ENCODE results near the gene MAGI1. TPM values are rescaled to one million over a fixed set of nuclear protein-coding genes. Genes with fewer than 3 reads are reported as not detected.

The MAGI1 gene
- total RNA-seq, 2 donors from 2014 or later = 38.6 to 45.1 TPM

DNA sequence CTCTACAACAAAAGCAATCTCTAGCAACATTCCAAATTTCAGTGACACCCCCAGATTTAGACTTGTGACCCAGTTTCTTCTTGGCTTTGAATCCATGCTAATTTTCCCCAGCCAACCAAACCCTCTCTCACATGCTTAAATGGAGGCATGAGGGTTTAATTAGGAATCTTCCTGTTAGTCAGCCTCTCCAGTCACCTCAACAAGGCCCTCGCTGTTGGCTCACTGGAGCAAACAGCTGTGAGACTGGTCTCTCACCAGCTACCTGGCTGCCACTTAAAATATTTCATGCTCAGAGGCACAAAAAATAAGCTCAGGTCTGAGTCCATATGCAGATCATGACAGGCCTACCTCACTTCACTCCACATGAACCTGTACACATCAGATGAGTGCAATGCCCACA lies 720.5 kb downstream of the MAGI1 start:
- H3K27me3 Mint-ChIP-seq (ENCODE audit: insufficient read depth) = no peaks in the 10 kb centered on the region
- 83% methylated on average over 1 of the region's 1 CpG; no CpG with 5 or more reads in 1 of the 2 experiments for WGBS, 2 experiments (ENCODE audit: insufficient coverage in 1 of 2, insufficient read length in 1 of 2)
- TF ChIP-seq, protein P1, sequence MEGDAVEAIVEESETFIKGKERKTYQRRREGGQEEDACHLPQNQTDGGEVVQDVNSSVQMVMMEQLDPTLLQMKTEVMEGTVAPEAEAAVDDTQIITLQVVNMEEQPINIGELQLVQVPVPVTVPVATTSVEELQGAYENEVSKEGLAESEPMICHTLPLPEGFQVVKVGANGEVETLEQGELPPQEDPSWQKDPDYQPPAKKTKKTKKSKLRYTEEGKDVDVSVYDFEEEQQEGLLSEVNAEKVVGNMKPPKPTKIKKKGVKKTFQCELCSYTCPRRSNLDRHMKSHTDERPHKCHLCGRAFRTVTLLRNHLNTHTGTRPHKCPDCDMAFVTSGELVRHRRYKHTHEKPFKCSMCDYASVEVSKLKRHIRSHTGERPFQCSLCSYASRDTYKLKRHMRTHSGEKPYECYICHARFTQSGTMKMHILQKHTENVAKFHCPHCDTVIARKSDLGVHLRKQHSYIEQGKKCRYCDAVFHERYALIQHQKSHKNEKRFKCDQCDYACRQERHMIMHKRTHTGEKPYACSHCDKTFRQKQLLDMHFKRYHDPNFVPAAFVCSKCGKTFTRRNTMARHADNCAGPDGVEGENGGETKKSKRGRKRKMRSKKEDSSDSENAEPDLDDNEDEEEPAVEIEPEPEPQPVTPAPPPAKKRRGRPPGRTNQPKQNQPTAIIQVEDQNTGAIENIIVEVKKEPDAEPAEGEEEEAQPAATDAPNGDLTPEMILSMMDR (conservative IDR thresholded peaks at IDR 0.05) = no peak
- Histone ChIP-seq H3K4me1 (ENCODE audit: control insufficient read depth, insufficient read depth, low read length) (no peaks in the 10 kb centered on the region), H3K9ac (ENCODE audit: extremely low read depth, low read length, poor library complexity, severe bottlenecking) (no peak overlapping the region), H3K4me3 (ENCODE audit: low read length) (no peak overlapping the region), H3K27me3 (ENCODE audit: control insufficient read depth, insufficient read depth, low read length, poor library complexity, severe bottlenecking) (no peaks in the 10 kb centered on the region), H3K36me3 (ENCODE audit: control insufficient read depth, insufficient read depth, low read length) (no peaks in the 10 kb centered on the region), H3K9me3 (ENCODE audit: control insufficient read depth, low read length) (peaks cover 18% of the 10 kb centered on the region), H3K27ac (ENCODE audit: low read depth, low read length) (no peak overlapping the region)
- peaks cover 18% of the 10 kb centered on the region for H3K9me3 Mint-ChIP-seq
- H3K36me3 Mint-ChIP-seq (ENCODE audit: low read depth) = no peaks in the 10 kb centered on the region
- no peak for DNase-seq
- H3K27ac Mint-ChIP-seq = no peak overlapping the region
- no peak overlapping the region for H3K4me3 Mint-ChIP-seq
- H3K4me1 Mint-ChIP-seq = no peaks in the 10 kb centered on the region

DNA sequence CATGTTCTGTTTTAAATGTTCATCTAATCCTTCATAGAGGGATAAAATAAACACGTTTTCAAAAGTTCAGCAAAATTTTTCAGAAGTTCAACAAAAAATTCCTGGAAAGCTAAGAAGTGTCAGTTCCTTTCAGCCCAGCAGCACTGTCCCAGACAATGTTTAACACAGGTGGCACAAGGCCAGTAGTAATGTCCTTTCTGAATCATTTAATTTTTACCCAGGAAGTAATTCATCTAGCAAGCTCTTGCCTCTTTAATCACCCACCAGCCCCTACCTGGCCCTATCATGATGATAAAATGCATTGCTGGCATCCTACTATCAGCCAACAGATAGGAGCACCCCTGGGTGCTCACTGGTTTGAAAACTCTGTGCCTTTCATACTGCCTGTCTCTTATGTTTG lies 723.8 kb downstream of the MAGI1 start:
- no peak overlapping the region for H3K4me3 ChIP-seq (ENCODE audit: low read length)
- no peak overlapping the region for H3K9ac ChIP-seq (ENCODE audit: extremely low read depth, low read length, poor library complexity, severe bottlenecking)
- no peaks in the 10 kb centered on the region for H3K27me3 ChIP-seq (ENCODE audit: control insufficient read depth, insufficient read depth, low read length, poor library complexity, severe bottlenecking)
- Mint-ChIP-seq H3K27ac (no peak overlapping the region), H3K4me1 (no peaks in the 10 kb centered on the region), H3K36me3 (ENCODE audit: low read depth) (no peaks in the 10 kb centered on the region), H3K27me3 (ENCODE audit: insufficient read depth) (no peaks in the 10 kb centered on the region), H3K9me3 (peaks cover 8% of the 10 kb centered on the region), H3K4me3 (no peak overlapping the region)
- no peaks in the 10 kb centered on the region for H3K4me1 ChIP-seq (ENCODE audit: control insufficient read depth, insufficient read depth, low read length)
- peaks cover 8% of the 10 kb centered on the region for H3K9me3 ChIP-seq (ENCODE audit: control insufficient read depth, low read length)
- H3K36me3 ChIP-seq (ENCODE audit: control insufficient read depth, insufficient read depth, low read length) = no peaks in the 10 kb centered on the region
- WGBS, 2 experiments (ENCODE audit: insufficient coverage in 1 of 2, insufficient read length in 1 of 2) = 92 to 93% methylated on average over 1 of the region's 1 CpG
- no peak overlapping the region for H3K27ac ChIP-seq (ENCODE audit: low read depth, low read length)
- no peak for DNase-seq
- TF ChIP-seq, protein P1 (conservative IDR thresholded peaks at IDR 0.05) = no peak

DNA sequence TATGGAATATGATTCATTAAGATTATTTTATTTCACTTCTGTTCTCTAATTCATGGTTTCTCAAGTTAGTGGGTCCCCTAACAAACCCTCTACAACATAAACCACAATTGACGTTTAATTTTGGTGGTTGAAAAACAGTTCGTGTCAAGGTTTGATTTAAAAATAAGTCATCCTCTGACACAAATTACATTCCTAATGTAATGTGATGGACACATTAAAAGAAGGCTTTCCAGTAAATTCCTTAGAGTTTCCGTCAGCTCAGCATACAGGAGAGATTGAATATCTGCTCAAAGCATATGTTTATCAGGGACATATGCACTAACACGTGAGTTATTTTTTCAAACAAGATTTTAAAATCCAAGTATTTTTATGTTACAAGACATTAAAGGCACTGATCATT lies 724.4 kb downstream of the MAGI1 start:
- H3K9me3 ChIP-seq (ENCODE audit: control insufficient read depth, low read length) = peaks cover 8% of the 10 kb centered on the region
- no peaks in the 10 kb centered on the region for H3K4me1 ChIP-seq (ENCODE audit: control insufficient read depth, insufficient read depth, low read length)
- H3K27ac ChIP-seq (ENCODE audit: low read depth, low read length) = no peak overlapping the region
- Mint-ChIP-seq H3K27ac (no peak overlapping the region), H3K4me3 (no peak overlapping the region), H3K27me3 (ENCODE audit: insufficient read depth) (no peaks in the 10 kb centered on the region), H3K36me3 (ENCODE audit: low read depth) (no peaks in the 10 kb centered on the region), H3K4me1 (peaks cover under 1% of the 10 kb centered on the region), H3K9me3 (peaks cover 8% of the 10 kb centered on the region)
- no peaks in the 10 kb centered on the region for H3K27me3 ChIP-seq (ENCODE audit: control insufficient read depth, insufficient read depth, low read length, poor library complexity, severe bottlenecking)
- 97 to 100% methylated on average over 2 to 4 of the region's 4 CpGs for WGBS, 2 experiments (ENCODE audit: insufficient coverage in 1 of 2, insufficient read length in 1 of 2)
- TF ChIP-seq, protein P1 (conservative IDR thresholded peaks at IDR 0.05) = no peak
- H3K4me3 ChIP-seq (ENCODE audit: low read length) = no peak overlapping the region
- H3K9ac ChIP-seq (ENCODE audit: extremely low read depth, low read length, poor library complexity, severe bottlenecking) = no peak overlapping the region
- no peaks in the 10 kb centered on the region for H3K36me3 ChIP-seq (ENCODE audit: control insufficient read depth, insufficient read depth, low read length)
- no peak for DNase-seq
